Kidney epithelial cell (primary cell): ENCODE measurements around the gene HHAT. TPM values are rescaled to one million over a fixed set of nuclear protein-coding genes. Genes with fewer than 3 reads are reported as not detected.

ENCODE experiments used
- DNase-seq: peaks from one replicate; pipeline ENCODE4 v3.0.0-alpha.2; 2010; ENCODE audit warnings: low read depth
- H3K27me3 ChIP-seq: 2 replicates; pipeline ENCODE4 v1.6.0; 2011; ENCODE audit warnings: low read length; ENCODE audit not compliant: control insufficient read depth, insufficient read depth
- H3K36me3 ChIP-seq: 2 replicates; pipeline ENCODE4 v1.5.1; 2011; ENCODE audit warnings: low read length; ENCODE audit not compliant: control insufficient read depth, insufficient read depth
- H3K4me3 ChIP-seq: 2 replicates; pipeline ENCODE4 v1.5.1; 2011; ENCODE audit warnings: low read depth, mild to moderate bottlenecking, control low read depth, low read length
- CTCF ChIP-seq: IDR thresholded peaks from 2 replicates; pipeline ENCODE4 v1.5.1; 2011; ENCODE audit warnings: mild to moderate bottlenecking, moderate library complexity, low read length, control low read depth, inconsistent platforms; ENCODE audit not compliant: insufficient read depth, poor library complexity, severe bottlenecking
- total RNA-seq: library from RNA; depleted of rRNA; stranded (reverse); fragments of >200 nt; gene quantifications from 2 replicates; pipeline ENCODE4 v1.2.3, GENCODE V29; 2015

The HHAT gene
- total RNA-seq, 1 donor from 2014 or later, result 15.0 TPM

- no peak for TF ChIP-seq CTCF
- Histone ChIP-seq H3K4me3 (no peak overlapping the region), H3K36me3 (no peaks in the 10 kb centered on the region), H3K27me3 (no peaks in the 10 kb centered on the region)
- DNase-seq, result no peak
Observed at GRCh38 chr1:210499956-210500355, 171.3 kb downstream of the HHAT start.

- no peak for TF ChIP-seq CTCF
- DNase-seq, result no peak
- Histone ChIP-seq H3K27me3 (no peaks in the 10 kb centered on the region), H3K36me3 (no peaks in the 10 kb centered on the region), H3K4me3 (no peak overlapping the region)
Observed at GRCh38 chr1:210500831-210501230, 172.1 kb downstream of the HHAT start.

- H3K27me3 ChIP-seq, result no peaks in the 10 kb centered on the region
- H3K4me3 ChIP-seq, result no peak overlapping the region
- DNase-seq, result no peak
- no peaks in the 10 kb centered on the region for H3K36me3 ChIP-seq
- TF ChIP-seq CTCF, result no peak
Observed at GRCh38 chr1:210504286-210504685, 175.6 kb downstream of the HHAT start.

GRCh38 chr1:210505601-210506496 lies 177.1 kb downstream of the HHAT start:
- TF ChIP-seq CTCF, result no peak
- no peak for DNase-seq

GRCh38 chr1:210506689-210507088 lies 178.0 kb downstream of the HHAT start:
- TF ChIP-seq CTCF, result no peak
- no peak for DNase-seq
- Histone ChIP-seq H3K36me3 (no peaks in the 10 kb centered on the region), H3K27me3 (no peaks in the 10 kb centered on the region), H3K4me3 (no peak overlapping the region)

More at GRCh38 chr1:210505601-210506496, 177.1 kb downstream of the HHAT start:
- no peaks in the 10 kb centered on the region for H3K27me3 ChIP-seq
- H3K4me3 ChIP-seq, result no peak overlapping the region
- no peaks in the 10 kb centered on the region for H3K36me3 ChIP-seq
